22Rv1 (cell line): ENCODE data around the gene SMIM30.

Source experiments
- H3K27ac ChIP-seq: fragments of 450-650 bp; 2 replicates; pipeline ENCODE4 v1.5.1; 2017
- ZFX ChIP-seq: fragments of 450-650 bp; IDR thresholded peaks from 2 replicates; pipeline ENCODE4 v1.6.1; 2017; ENCODE audit warnings: antibody characterized with exemption, borderline replicate concordance
- TF ChIP-seq, protein P1 (sequence below): fragments of 450-650 bp; IDR thresholded peaks from 2 replicates; pipeline ENCODE4 v1.5.1; 2017; ENCODE audit warnings: mild to moderate bottlenecking

The SMIM30 gene

DNA sequence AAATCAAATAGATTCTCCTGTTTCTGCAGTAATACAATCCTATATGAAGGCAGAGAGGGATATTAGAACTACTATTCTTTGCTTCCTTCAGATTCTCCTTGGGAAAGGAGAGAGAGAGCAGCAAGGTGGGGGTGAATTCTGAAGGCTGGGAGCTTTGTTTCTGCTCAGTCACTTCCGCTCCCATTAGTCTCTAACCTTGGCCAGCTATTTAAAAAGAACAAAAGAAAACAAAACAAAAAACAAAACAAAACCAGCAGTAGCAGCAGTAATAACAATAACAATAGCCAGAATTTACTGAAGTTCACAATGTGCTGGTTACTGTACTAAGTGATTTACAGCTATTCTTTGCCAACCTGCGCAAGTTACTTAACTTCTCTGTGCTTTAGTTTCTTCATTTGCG is 41.7 kb downstream of the SMIM30 start:
- TF ChIP-seq, protein P1, sequence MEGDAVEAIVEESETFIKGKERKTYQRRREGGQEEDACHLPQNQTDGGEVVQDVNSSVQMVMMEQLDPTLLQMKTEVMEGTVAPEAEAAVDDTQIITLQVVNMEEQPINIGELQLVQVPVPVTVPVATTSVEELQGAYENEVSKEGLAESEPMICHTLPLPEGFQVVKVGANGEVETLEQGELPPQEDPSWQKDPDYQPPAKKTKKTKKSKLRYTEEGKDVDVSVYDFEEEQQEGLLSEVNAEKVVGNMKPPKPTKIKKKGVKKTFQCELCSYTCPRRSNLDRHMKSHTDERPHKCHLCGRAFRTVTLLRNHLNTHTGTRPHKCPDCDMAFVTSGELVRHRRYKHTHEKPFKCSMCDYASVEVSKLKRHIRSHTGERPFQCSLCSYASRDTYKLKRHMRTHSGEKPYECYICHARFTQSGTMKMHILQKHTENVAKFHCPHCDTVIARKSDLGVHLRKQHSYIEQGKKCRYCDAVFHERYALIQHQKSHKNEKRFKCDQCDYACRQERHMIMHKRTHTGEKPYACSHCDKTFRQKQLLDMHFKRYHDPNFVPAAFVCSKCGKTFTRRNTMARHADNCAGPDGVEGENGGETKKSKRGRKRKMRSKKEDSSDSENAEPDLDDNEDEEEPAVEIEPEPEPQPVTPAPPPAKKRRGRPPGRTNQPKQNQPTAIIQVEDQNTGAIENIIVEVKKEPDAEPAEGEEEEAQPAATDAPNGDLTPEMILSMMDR, result no peak
- TF ChIP-seq ZFX, result no peak
- H3K27ac ChIP-seq, result no peak overlapping the region

DNA sequence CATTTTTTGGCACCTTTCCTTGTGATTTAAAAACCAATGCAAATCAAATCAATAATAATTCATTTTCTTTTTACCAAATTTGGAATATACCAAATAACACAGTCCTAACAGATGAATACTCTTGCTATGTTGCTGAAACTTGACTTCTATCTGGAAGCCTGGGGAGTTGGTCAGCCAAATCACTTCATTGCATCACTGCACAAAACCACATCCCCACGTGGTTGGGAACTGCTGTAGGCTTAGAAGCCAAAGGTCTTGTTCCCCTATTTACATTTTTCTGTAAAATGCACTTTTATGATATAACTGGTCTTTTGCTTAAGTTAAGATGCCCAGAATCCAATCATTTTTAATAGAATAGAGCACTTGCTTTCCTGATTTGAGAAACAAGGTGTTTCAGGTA is 46.9 kb downstream of the SMIM30 start:
- no peak for TF ChIP-seq ZFX
- TF ChIP-seq, protein P1, result no peak
- no peak overlapping the region for H3K27ac ChIP-seq
